KMS-11 (cell line): ENCODE measurements around the gene MEGF11.

Experiments
- H2AFZ ChIP-seq: fragments of 200-600 bp; sonication (generic); 2 replicates; pipeline ENCODE4 v1.6.1; 2016; ENCODE audit warnings: antibody characterized with exemption, mixed run types, low read depth
- H3K27ac ChIP-seq: fragments of 200-600 bp; sonication (generic); 2 replicates; pipeline ENCODE4 v1.6.1; 2016; ENCODE audit warnings: mild to moderate bottlenecking, mixed run types
- H3K27me3 ChIP-seq: fragments of 200-600 bp; sonication (generic); 2 replicates; pipeline ENCODE4 v1.6.1; 2017; ENCODE audit warnings: mild to moderate bottlenecking, low read depth, mixed run types, moderate library complexity; ENCODE audit not compliant: insufficient read depth
- H3K36me3 ChIP-seq: fragments of 200-600 bp; sonication (generic); 2 replicates; pipeline ENCODE4 v1.6.1; 2017; ENCODE audit warnings: mild to moderate bottlenecking, mixed run types; ENCODE audit not compliant: insufficient read depth
- H3K4me1 ChIP-seq: fragments of 200-600 bp; sonication (generic); 2 replicates; pipeline ENCODE4 v1.6.1; 2016; ENCODE audit warnings: mild to moderate bottlenecking, low read depth, mixed run types; ENCODE audit not compliant: poor library complexity, severe bottlenecking
- H3K4me2 ChIP-seq: fragments of 200-600 bp; sonication (generic); 2 replicates; pipeline ENCODE4 v1.7.0; 2016; ENCODE audit warnings: mild to moderate bottlenecking, mixed run types
- H3K4me3 ChIP-seq: fragments of 200-600 bp; sonication (generic); IDR thresholded peaks from 2 replicates; pipeline ENCODE4 v1.6.1; 2017; ENCODE audit warnings: low read depth, low read length, mixed read lengths; ENCODE audit not compliant: insufficient read depth
- H3K79me2 ChIP-seq: fragments of 200-600 bp; sonication (generic); 2 replicates; pipeline ENCODE4 v1.6.1; 2016; ENCODE audit warnings: low read depth, mixed run types; ENCODE audit not compliant: insufficient read depth
- H3K9ac ChIP-seq: fragments of 200-600 bp; sonication (generic); 2 replicates; pipeline ENCODE4 v1.6.1; 2016; ENCODE audit warnings: mild to moderate bottlenecking, mixed run types
- H4K20me1 ChIP-seq: fragments of 200-600 bp; sonication (generic); 2 replicates; pipeline ENCODE4 v1.6.1; 2016; ENCODE audit warnings: mild to moderate bottlenecking, mixed run types; ENCODE audit not compliant: insufficient read depth
- TF ChIP-seq, protein P1 (sequence below): fragments of 200-600 bp; sonication (generic); conservative IDR thresholded peaks from 2 replicates; pipeline ENCODE4 v1.6.1; 2017; ENCODE audit warnings: low read depth, mild to moderate bottlenecking, antibody characterized with exemption, low read length, moderate library complexity, mixed read lengths

MEGF11 gene

DNA sequence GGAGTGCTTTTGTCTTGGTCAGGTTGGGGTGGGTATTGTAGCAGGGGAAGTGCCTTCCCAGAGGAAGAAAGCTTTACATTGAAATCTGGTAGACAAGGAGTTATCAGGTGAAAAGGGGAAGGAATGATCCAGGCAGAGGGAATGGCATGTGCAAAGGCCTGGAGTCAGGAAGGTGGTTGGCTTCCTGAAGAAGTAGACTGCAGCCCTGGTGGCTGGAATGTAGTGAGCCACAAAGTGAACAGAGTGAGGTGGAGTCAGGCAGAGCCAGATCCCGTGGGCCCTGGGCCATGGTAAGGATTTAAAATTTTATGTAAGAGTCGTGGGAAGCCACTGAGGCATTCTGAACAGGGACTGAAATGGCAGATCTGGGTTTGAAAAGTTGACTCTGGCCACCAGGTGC is 326.0 kb downstream of the MEGF11 start:
- H2AFZ ChIP-seq: no peak overlapping the region

DNA sequence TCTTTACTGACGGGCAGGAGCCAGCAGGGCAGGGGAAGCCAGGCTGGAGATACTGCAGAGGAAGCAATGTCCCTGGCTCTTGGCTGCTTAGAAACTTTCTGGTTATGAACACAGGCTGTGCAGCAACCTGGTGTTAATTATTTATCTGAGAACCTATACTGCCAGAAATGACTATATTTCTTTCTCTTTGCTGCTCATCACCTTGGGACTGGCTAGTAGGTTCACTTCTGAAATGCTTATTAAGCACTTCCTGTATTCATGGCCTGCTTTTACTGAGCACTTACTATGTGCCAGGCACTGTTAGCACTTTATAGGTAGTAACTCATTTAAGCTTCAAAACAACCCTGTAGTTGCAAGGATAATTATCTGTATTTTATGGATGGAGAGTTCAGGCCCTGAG is 326.7 kb downstream of the MEGF11 start:
- Histone ChIP-seq H3K4me3 (no peak overlapping the region), H2AFZ (no peak overlapping the region), H3K4me2 (no peak overlapping the region), H3K9ac (no peak overlapping the region), H3K27ac (no peak overlapping the region), H3K36me3 (no peaks in the 10 kb centered on the region), H3K79me2 (no peaks in the 10 kb centered on the region), H3K4me1 (no peaks in the 10 kb centered on the region), H4K20me1 (no peaks in the 10 kb centered on the region), H3K27me3 (no peaks in the 10 kb centered on the region)
- TF ChIP-seq, protein P1, sequence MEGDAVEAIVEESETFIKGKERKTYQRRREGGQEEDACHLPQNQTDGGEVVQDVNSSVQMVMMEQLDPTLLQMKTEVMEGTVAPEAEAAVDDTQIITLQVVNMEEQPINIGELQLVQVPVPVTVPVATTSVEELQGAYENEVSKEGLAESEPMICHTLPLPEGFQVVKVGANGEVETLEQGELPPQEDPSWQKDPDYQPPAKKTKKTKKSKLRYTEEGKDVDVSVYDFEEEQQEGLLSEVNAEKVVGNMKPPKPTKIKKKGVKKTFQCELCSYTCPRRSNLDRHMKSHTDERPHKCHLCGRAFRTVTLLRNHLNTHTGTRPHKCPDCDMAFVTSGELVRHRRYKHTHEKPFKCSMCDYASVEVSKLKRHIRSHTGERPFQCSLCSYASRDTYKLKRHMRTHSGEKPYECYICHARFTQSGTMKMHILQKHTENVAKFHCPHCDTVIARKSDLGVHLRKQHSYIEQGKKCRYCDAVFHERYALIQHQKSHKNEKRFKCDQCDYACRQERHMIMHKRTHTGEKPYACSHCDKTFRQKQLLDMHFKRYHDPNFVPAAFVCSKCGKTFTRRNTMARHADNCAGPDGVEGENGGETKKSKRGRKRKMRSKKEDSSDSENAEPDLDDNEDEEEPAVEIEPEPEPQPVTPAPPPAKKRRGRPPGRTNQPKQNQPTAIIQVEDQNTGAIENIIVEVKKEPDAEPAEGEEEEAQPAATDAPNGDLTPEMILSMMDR: no peak

More for the DNA sequence above, 326.0 kb downstream of the MEGF11 start:
- Histone ChIP-seq H3K79me2 (no peaks in the 10 kb centered on the region), H3K27ac (no peak overlapping the region), H3K4me3 (no peak overlapping the region), H3K36me3 (no peaks in the 10 kb centered on the region), H3K4me1 (no peaks in the 10 kb centered on the region), H3K4me2 (no peak overlapping the region), H3K27me3 (no peaks in the 10 kb centered on the region), H3K9ac (no peak overlapping the region), H4K20me1 (no peaks in the 10 kb centered on the region)
- TF ChIP-seq, protein P1: no peak

DNA sequence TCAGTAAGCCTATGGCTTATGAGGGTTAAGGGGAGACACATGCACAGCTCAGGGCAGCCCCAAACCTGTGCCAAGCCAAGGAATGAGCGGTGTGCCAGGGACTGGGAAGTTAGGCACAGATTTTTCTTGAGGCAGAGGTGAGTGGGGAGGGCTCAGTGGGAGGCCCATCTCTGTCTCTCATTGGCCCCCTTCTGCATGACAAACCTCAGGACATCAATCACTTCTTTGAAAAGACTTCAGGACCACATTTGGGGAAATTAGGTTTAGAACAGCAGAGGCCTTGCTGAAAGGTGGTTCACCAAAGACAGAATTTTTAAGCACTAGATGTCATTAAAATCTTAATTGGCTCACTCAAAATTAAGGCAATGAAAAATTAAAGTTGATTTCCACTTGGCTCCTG is 327.1 kb downstream of the MEGF11 start:
- Histone ChIP-seq H3K36me3 (no peaks in the 10 kb centered on the region), H3K9ac (no peak overlapping the region), H2AFZ (no peak overlapping the region), H3K79me2 (no peaks in the 10 kb centered on the region), H3K4me2 (no peak overlapping the region), H3K27me3 (no peaks in the 10 kb centered on the region), H3K27ac (no peak overlapping the region), H3K4me3 (no peak overlapping the region), H3K4me1 (no peaks in the 10 kb centered on the region), H4K20me1 (no peaks in the 10 kb centered on the region)
- TF ChIP-seq, protein P1: no peak

DNA sequence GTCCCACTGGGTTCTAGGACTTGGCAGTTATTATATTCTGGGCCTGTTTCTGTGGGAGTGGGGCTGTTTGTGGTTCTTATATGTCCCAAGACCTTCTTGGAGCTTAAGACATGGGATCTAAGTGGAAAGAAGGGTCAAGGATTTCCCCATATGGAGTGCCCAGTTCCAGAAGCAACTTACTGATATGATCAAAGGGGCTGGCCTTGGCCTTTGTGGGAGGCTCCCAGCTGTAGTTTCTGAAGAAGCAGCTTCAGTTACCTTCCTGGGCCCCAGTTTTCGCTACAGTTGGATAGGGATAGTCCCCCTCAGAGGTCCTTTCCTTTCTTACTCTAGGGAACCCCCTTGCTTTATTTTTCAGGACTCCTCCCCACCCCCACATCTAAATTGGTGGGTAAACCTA is 328.2 kb downstream of the MEGF11 start:
- Histone ChIP-seq H3K79me2 (no peaks in the 10 kb centered on the region), H2AFZ (no peak overlapping the region), H3K27ac (no peak overlapping the region), H4K20me1 (no peaks in the 10 kb centered on the region), H3K27me3 (no peaks in the 10 kb centered on the region), H3K4me3 (no peak overlapping the region), H3K9ac (no peak overlapping the region), H3K4me1 (peaks cover 10% of the 10 kb centered on the region), H3K4me2 (no peak overlapping the region), H3K36me3 (no peaks in the 10 kb centered on the region)
- TF ChIP-seq, protein P1: no peak
